ENCODE data around the gene C2orf72.
A peak's percentile ranks its signal among the peaks of the same experiment; 100 is the strongest.

Gene C2orf72

DNA sequence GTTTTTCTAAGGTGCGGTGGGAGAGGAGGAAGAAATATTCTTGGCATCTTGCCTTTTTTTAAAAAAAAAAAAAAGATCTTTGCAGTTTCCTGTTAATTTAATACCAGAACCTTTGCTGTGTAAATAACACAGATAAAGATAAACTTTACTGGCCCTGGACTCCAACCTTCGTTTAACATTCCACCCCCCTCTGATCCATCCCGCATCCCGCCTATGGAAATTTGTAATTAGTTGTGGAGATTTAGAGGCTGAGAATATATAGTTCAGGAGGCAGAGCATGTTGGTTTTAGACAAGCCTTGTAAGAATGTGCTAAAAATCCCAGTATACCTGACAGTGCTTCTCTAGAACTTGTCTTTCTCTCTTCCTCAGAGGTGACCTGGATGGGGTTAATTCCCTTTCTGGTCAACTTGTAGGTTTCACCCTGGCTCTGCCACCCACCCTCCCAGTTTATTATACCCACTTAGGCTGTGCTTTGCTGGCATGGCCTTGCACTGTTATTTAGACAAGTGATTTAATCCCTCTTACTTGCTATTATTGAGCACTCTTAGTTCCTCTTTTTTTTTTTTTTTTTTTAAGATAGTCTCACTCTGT, 2.9 kb upstream of the C2orf72 start:
- Histone ChIP-seq H3K27ac (no peak overlapping the region), H3K27me3 (peaks cover 0 to 43% of the 10 kb centered on the region in 2 donors), H3K9me3 (no peaks in the 10 kb centered on the region), H3K36me3 (no peaks in the 10 kb centered on the region), H3K4me3 (no peak overlapping the region), H3K4me1 (peaks cover 0 to 13% (median 9%) of the 10 kb centered on the region in 4 donors)
- no peak for DNase-seq
- TF ChIP-seq, protein P1, sequence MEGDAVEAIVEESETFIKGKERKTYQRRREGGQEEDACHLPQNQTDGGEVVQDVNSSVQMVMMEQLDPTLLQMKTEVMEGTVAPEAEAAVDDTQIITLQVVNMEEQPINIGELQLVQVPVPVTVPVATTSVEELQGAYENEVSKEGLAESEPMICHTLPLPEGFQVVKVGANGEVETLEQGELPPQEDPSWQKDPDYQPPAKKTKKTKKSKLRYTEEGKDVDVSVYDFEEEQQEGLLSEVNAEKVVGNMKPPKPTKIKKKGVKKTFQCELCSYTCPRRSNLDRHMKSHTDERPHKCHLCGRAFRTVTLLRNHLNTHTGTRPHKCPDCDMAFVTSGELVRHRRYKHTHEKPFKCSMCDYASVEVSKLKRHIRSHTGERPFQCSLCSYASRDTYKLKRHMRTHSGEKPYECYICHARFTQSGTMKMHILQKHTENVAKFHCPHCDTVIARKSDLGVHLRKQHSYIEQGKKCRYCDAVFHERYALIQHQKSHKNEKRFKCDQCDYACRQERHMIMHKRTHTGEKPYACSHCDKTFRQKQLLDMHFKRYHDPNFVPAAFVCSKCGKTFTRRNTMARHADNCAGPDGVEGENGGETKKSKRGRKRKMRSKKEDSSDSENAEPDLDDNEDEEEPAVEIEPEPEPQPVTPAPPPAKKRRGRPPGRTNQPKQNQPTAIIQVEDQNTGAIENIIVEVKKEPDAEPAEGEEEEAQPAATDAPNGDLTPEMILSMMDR (IDR thresholded peaks at IDR 0.05): no peak
- intact Hi-C loops (cut with DNase I; ENCODE audit: low total_unique reads): no loop called here

DNA sequence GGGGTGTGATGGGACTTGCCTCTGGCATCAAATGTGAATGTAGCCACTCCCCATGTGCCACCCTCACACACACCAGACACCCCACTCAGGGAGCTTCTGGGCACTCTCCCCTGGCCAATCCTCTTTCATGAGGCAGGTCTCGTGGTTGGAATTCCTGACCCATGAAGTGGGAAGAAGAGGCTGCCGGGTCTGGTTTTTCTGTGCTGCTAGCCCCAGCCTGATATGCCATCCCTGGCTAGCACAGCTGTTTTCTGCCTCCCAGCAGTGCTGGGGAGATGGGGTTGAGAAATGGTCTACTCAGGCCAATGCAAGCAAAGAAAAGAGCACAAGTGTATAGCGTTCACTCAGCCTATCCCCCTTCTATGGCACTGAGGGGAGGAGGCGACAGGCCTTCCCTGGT, 1.2 kb upstream of the C2orf72 start:
- no peaks in the 10 kb centered on the region for H3K36me3 ChIP-seq
- H3K4me3 ChIP-seq: no peak overlapping the region
- TF ChIP-seq, protein P1 (IDR thresholded peaks at IDR 0.05): no peak
- intact Hi-C loops (cut with DNase I; ENCODE audit: low total_unique reads): no loop called here
- no peaks in the 10 kb centered on the region for H3K9me3 ChIP-seq
- no peak overlapping the region for H3K27ac ChIP-seq
- peaks cover 0 to 13% (median 9%) of the 10 kb centered on the region in 4 donors for H3K4me1 ChIP-seq
- no peak for DNase-seq
- peaks cover 0 to 56% of the 10 kb centered on the region in 2 donors for H3K27me3 ChIP-seq

GRCh38 chr2:231036578-231037106, 681 bp upstream of the C2orf72 start:
- Histone ChIP-seq H3K4me1 (peaks cover 0 to 13% (median 9%) of the 10 kb centered on the region in 4 donors), H3K27me3 (peaks cover 0 to 61% of the 10 kb centered on the region in 2 donors), H3K4me3 (no peak overlapping the region), H3K9me3 (no peaks in the 10 kb centered on the region), H3K27ac (no peak overlapping the region), H3K36me3 (no peaks in the 10 kb centered on the region)
- no peak for DNase-seq
- intact Hi-C loops (cut with DNase I; ENCODE audit: low total_unique reads): no loop called here
- TF ChIP-seq, protein P1 (IDR thresholded peaks at IDR 0.05): no peak

DNA sequence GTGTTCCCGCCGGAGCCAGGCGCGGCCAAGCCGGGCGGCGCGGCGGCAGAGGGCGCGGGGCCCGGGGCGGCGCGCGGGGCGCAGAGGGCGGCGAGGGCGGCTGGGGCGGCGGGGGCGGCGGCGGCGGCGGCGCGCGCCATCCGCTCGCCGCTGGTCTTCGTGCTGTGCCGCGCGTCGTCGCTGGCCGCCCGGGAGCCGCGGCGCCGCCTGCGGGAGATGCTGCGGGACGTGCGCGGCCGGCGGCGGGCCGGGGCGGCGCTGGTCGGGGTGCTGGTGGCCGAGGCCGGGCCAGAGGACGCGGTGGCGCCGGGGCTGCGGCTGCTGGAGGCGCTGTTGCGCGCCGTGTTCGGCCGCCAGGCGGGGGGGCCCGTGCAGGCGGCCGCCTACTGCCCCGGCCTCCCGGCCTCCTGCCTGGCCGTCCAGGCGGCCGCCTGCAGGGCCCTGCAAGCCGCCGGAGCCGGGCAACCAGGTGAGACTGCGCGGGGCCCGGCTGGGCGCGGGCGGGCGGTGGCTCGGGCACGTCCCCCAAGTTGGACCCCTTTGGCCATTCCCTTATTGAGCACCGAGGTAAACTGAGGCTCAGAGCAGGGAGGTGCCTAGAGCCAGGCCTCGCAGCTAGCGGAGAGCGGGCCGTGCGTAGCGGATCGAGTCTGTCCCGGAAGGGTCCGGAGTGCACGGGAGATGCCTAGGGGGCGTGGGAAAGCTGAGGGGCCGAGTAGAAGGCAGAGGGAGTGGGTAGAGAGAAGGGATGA, 584 bp downstream of the C2orf72 start:
- H3K27me3 ChIP-seq: peaks cover 0 to 64% of the 10 kb centered on the region in 2 donors
- intact Hi-C loops (cut with DNase I; ENCODE audit: low total_unique reads): no loop called here

GRCh38 chr2:231038483-231039293, 1.4 kb downstream of the C2orf72 start:
- no peak for DNase-seq
- Histone ChIP-seq H3K27me3 (peaks cover 0 to 64% of the 10 kb centered on the region in 2 donors), H3K36me3 (no peaks in the 10 kb centered on the region), H3K4me1 (peaks cover 0 to 13% (median 9%) of the 10 kb centered on the region in 4 donors), H3K9me3 (no peaks in the 10 kb centered on the region), H3K27ac (no peak overlapping the region), H3K4me3 (no peak overlapping the region)
- TF ChIP-seq, protein P1 (IDR thresholded peaks at IDR 0.05): no peak
- intact Hi-C loops (cut with DNase I; ENCODE audit: low total_unique reads): no loop called here

More for the DNA sequence above, 584 bp downstream of the C2orf72 start:
- Histone ChIP-seq H3K27ac (no peak overlapping the region), H3K36me3 (no peaks in the 10 kb centered on the region), H3K4me3 (peak overlapping the region; percentile 10 to 36), H3K9me3 (no peaks in the 10 kb centered on the region), H3K4me1 (peaks cover 0 to 13% (median 9%) of the 10 kb centered on the region in 4 donors)
- DNase-seq: no peak
- TF ChIP-seq, protein P1 (IDR thresholded peaks at IDR 0.05): no peak
